ENCODE data around the gene ADAMTS16.

GRCh38 chr5:5341531-5342292, 201.6 kb downstream of the ADAMTS16 start:
- no peak for TF ChIP-seq CTCF (IDR thresholded peaks at IDR 0.05; ENCODE audit: low read length)
- no peak for TF ChIP-seq EZH2phosphoT487 (IDR thresholded peaks at IDR 0.05; ENCODE audit: low read length)
- no peak for TF ChIP-seq EZH2 (optimal IDR thresholded peaks at IDR 0.05; ENCODE audit: low read depth, low read length)

Data from MM.1S (cell line).